ENCODE results near the gene MYO10.

MYO10 gene

DNA sequence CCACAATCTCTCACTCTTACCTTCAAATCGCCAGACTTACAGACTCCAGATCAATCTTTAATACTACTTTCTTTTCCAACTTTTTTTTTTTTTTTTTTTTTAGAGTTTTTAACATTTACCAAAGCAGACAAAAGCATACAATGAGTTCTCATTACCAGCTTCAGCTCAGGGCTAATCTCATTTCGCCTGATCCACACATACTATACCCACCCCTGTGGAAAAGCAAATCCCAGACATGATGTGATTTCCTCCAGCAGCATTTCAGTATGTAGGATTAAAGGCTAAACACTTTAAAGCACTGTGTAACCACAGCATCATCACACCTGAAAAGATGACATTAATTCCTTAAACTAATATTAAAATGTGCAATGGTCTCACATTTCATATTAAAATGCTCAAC is 180.4 kb downstream of the MYO10 start:
- Mint-ChIP-seq H3K36me3 (ENCODE audit: low read depth) (peaks cover 78% of the 10 kb centered on the region), H3K4me3 (no peak overlapping the region), H3K27me3 (ENCODE audit: low read depth, poor library complexity) (no peaks in the 10 kb centered on the region), H3K4me1 (peaks cover 35% of the 10 kb centered on the region), H3K9me3 (peaks cover 6% of the 10 kb centered on the region), H3K27ac (no peak overlapping the region)
- no peak for DNase-seq
- TF ChIP-seq, protein P1, sequence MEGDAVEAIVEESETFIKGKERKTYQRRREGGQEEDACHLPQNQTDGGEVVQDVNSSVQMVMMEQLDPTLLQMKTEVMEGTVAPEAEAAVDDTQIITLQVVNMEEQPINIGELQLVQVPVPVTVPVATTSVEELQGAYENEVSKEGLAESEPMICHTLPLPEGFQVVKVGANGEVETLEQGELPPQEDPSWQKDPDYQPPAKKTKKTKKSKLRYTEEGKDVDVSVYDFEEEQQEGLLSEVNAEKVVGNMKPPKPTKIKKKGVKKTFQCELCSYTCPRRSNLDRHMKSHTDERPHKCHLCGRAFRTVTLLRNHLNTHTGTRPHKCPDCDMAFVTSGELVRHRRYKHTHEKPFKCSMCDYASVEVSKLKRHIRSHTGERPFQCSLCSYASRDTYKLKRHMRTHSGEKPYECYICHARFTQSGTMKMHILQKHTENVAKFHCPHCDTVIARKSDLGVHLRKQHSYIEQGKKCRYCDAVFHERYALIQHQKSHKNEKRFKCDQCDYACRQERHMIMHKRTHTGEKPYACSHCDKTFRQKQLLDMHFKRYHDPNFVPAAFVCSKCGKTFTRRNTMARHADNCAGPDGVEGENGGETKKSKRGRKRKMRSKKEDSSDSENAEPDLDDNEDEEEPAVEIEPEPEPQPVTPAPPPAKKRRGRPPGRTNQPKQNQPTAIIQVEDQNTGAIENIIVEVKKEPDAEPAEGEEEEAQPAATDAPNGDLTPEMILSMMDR (IDR thresholded peaks at IDR 0.05) = no peak

DNA sequence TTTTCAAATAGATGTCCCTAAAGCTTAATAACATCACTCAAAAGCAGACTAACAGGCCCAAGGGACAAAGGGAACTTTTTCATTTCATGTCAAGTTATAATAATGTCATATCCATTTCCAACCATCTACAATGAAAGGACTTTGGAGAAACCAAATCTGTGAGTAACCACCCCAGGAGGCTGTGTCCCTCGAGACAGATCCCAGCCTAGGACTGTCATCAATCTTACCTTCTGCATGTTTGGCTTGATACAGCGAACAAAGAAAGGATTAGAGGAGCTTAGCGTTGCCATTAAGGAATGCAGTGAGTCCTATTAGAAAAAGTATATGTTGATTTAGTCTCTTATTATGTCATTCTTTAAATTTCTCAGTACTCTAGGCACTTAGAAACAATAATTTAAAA is 181.5 kb downstream of the MYO10 start:
- Mint-ChIP-seq H3K4me3 (no peak overlapping the region), H3K4me1 (peaks cover 30% of the 10 kb centered on the region), H3K27ac (peak overlapping the region; percentile 39), H3K36me3 (ENCODE audit: low read depth) (peaks cover 83% of the 10 kb centered on the region), H3K9me3 (peaks cover 6% of the 10 kb centered on the region), H3K27me3 (ENCODE audit: low read depth, poor library complexity) (no peaks in the 10 kb centered on the region)
- TF ChIP-seq, protein P1 (IDR thresholded peaks at IDR 0.05) = no peak
- peak; percentile 44 for DNase-seq

DNA sequence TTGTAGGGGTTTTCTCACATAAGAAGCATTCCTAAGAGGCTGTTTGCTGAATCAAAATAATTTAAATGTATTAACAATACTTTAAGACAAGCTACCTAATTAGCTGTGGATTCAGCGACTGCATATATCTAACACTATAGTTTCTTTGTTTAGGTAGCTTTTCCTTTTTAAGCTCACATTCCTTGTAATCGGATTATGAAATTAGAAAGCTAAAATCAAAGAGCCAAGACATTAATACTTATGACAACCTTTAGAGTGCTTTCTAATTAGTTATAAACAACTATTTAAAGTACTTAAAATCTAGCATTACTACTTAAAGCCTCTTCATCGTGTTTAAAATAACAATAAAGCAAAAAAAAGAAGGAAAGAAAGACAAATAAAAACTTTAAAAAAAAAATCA is 182.0 kb downstream of the MYO10 start:
- Mint-ChIP-seq H3K27me3 (ENCODE audit: low read depth, poor library complexity) (no peaks in the 10 kb centered on the region), H3K9me3 (peaks cover 6% of the 10 kb centered on the region), H3K27ac (no peak overlapping the region), H3K4me3 (no peak overlapping the region), H3K36me3 (ENCODE audit: low read depth) (peaks cover 82% of the 10 kb centered on the region), H3K4me1 (peaks cover 25% of the 10 kb centered on the region)
- TF ChIP-seq, protein P1 (IDR thresholded peaks at IDR 0.05) = no peak
- no peak for DNase-seq

DNA sequence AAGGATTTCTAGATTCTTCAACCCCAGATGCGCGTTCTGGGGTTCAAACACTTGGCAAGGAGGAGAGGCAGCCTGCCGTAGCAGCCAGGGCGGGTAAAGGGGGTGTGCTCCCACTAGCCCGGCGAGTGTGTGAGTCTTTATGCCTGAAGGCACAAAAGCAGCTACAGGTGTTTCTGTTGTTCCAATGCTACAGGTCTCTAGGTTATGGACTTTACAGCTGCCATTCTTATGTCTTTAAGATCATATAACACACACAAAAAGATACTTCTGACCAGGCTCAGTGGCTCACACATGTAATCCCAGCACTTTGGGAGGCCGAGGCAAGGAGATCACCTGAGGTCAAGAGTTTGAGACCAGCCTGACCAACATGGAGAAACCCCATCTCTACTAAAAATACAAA is 185.6 kb downstream of the MYO10 start:
- TF ChIP-seq, protein P1 (IDR thresholded peaks at IDR 0.05) = no peak
- no peak for DNase-seq
- Mint-ChIP-seq H3K27me3 (ENCODE audit: low read depth, poor library complexity) (no peaks in the 10 kb centered on the region), H3K4me3 (no peak overlapping the region), H3K4me1 (peaks cover 17% of the 10 kb centered on the region), H3K9me3 (peaks cover 6% of the 10 kb centered on the region), H3K27ac (no peak overlapping the region), H3K36me3 (ENCODE audit: low read depth) (peaks cover 70% of the 10 kb centered on the region)

DNA sequence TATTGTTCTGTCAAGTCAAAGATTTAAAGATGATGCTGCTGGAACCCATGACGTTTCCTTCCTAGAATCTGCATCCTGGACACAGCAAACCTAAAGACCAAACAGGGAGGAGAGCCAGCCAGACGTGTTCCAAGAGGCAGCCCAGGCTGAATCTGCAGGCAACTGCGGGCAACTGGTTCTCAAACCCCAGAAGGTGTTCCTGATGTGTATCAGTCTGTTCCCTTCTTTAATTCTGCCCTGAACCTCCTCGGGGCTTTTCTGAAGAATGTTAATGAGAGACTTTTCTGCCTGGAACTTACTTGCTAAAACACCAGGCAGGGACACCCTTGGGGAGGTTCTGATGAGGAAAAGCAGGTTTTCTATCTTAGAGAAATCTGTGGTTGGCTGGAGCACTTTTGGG is 186.5 kb downstream of the MYO10 start:
- TF ChIP-seq, protein P1 (IDR thresholded peaks at IDR 0.05) = no peak
- Mint-ChIP-seq H3K27me3 (ENCODE audit: low read depth, poor library complexity) (no peaks in the 10 kb centered on the region), H3K36me3 (ENCODE audit: low read depth) (peaks cover 64% of the 10 kb centered on the region), H3K9me3 (peaks cover 6% of the 10 kb centered on the region), H3K4me1 (peaks cover 13% of the 10 kb centered on the region), H3K4me3 (no peak overlapping the region), H3K27ac (no peak overlapping the region)
- no peak for DNase-seq

DNA sequence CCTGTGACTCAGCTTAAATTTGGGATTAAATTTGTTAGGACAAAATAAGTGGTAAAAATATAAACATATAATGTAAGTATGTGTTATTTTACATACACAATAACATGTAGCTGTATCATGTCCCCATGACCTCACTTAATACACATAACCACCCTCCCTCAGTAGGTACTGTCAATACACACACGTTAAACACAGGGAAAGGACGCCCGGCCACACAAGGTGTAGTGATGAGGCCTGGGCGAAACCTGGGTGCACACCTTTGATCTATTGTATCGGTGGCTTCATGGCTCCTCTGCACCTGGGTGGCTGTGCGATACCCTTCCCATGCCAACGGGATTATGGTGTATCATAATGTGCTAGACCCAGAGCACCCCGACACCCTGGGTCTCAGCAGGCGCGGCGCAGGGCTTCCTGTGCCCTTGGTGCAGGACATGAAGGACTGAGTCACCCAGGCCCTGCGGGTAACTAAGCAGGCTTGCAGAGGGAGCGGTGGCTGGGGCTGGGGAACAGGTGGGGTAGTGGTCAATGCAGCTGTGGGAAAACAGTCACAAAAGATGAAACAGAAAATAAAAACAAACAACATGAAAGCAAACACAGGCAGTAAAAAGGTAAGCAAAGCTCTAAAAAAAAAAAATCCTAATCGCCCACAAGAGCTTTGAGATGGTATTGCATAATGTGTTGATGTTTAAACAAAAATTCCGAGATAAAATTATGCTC is 191.8 kb downstream of the MYO10 start:
- peaks cover 23% of the 10 kb centered on the region for H3K36me3 Mint-ChIP-seq (ENCODE audit: low read depth)
- no peaks in the 10 kb centered on the region for H3K9me3 Mint-ChIP-seq
- H3K27me3 Mint-ChIP-seq (ENCODE audit: low read depth, poor library complexity) = peaks cover 2% of the 10 kb centered on the region
- TF ChIP-seq, protein P1 (IDR thresholded peaks at IDR 0.05) = no peak
- no peak for DNase-seq
- H3K27ac Mint-ChIP-seq = no peak overlapping the region
- no peak overlapping the region for H3K4me3 Mint-ChIP-seq
- H3K4me1 Mint-ChIP-seq = peaks cover 43% of the 10 kb centered on the region
